ENCODE measurements around the gene NR6A1. TPM values are rescaled to one million over a fixed set of nuclear protein-coding genes. Genes with fewer than 3 reads are reported as not detected.

The NR6A1 gene
- total RNA-seq, 1 donor from 2014 or later: 302 TPM

DNA sequence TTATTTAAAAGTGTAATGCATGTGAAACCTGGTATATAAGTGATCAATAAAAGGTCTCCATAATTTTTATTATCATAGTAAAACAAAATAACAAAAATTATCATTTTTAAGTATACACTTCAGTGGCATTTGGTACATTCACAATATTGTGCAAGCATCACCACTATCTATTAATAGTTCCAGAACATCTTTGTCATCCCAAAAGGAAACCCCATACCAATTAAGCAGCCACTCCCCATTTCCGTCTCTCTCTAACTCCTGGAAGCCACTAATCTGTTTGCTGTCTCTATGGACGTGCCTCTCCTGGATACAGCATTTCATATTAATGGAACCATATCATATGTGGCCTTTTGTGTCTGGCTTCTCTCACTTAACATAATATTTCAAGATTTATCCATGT lies 13.4 kb upstream of the NR6A1 start:
- Histone ChIP-seq H3K27ac (no peak overlapping the region), H3K9me3 (ENCODE audit: low read depth) (no peaks in the 10 kb centered on the region), H3F3A (ENCODE audit: low read depth) (peaks cover under 1% of the 10 kb centered on the region), H4K20me1 (ENCODE audit: low read depth) (no peaks in the 10 kb centered on the region), H3K36me3 (no peaks in the 10 kb centered on the region), H3K4me3 (no peak overlapping the region), H2AFZ (replicated peaks) (no peak overlapping the region), H3K4me1 (peaks cover 8% of the 10 kb centered on the region), H3K79me2 (ENCODE audit: low read depth) (no peaks in the 10 kb centered on the region), H3K9ac (no peak overlapping the region), H3K4me2 (no peak overlapping the region), H3K27me3 (no peaks in the 10 kb centered on the region)
- Mint-ChIP-seq H3K27me3 (ENCODE audit: insufficient read depth, low read depth) (peaks cover 3% of the 10 kb centered on the region), H3K4me1 (peaks cover 6% of the 10 kb centered on the region), H3K36me3 (no peaks in the 10 kb centered on the region), H3K4me3 (no peak overlapping the region), H3K27ac (no peak overlapping the region), H3K9me3 (no peaks in the 10 kb centered on the region)
- TF ChIP-seq EZH2 (IDR thresholded peaks at IDR 0.05): no peak
- no peak for DNase-seq (ENCODE audit: low spot score)

DNA sequence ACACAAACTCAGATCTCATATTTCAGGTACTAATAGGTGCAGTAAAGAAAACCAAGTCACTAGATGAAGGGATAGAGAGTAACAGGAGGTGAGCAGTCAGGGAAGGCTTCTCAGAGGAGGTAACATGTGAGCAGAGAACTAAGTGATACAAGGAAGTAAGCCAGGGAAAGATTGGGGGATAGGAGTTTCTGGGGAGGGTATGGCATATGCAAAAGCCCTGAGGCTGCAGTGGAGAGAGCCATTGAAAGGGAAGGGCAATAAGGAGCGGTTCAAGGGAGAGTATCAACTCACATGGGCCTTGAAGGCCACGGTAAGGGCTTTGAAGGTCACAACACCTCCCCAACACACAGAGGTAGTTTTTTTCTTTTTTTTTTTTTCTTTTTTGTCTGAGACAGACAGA lies 12.7 kb upstream of the NR6A1 start:
- Mint-ChIP-seq H3K4me3 (no peak overlapping the region), H3K36me3 (no peaks in the 10 kb centered on the region), H3K27me3 (ENCODE audit: insufficient read depth, low read depth) (peaks cover 6% of the 10 kb centered on the region), H3K9me3 (no peaks in the 10 kb centered on the region), H3K27ac (no peak overlapping the region), H3K4me1 (peaks cover 13% of the 10 kb centered on the region)
- Histone ChIP-seq H3K4me2 (no peak overlapping the region), H3K36me3 (no peaks in the 10 kb centered on the region), H3K79me2 (ENCODE audit: low read depth) (no peaks in the 10 kb centered on the region), H2AFZ (replicated peaks) (no peak overlapping the region), H3K9ac (no peak overlapping the region), H3K4me1 (peaks cover 15% of the 10 kb centered on the region), H4K20me1 (ENCODE audit: low read depth) (no peaks in the 10 kb centered on the region), H3F3A (ENCODE audit: low read depth) (peaks cover 7% of the 10 kb centered on the region), H3K27ac (no peak overlapping the region), H3K9me3 (ENCODE audit: low read depth) (no peaks in the 10 kb centered on the region), H3K27me3 (no peaks in the 10 kb centered on the region), H3K4me3 (no peak overlapping the region)
- TF ChIP-seq, protein P1, sequence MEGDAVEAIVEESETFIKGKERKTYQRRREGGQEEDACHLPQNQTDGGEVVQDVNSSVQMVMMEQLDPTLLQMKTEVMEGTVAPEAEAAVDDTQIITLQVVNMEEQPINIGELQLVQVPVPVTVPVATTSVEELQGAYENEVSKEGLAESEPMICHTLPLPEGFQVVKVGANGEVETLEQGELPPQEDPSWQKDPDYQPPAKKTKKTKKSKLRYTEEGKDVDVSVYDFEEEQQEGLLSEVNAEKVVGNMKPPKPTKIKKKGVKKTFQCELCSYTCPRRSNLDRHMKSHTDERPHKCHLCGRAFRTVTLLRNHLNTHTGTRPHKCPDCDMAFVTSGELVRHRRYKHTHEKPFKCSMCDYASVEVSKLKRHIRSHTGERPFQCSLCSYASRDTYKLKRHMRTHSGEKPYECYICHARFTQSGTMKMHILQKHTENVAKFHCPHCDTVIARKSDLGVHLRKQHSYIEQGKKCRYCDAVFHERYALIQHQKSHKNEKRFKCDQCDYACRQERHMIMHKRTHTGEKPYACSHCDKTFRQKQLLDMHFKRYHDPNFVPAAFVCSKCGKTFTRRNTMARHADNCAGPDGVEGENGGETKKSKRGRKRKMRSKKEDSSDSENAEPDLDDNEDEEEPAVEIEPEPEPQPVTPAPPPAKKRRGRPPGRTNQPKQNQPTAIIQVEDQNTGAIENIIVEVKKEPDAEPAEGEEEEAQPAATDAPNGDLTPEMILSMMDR (IDR thresholded peaks at IDR 0.05): no peak
- TF ChIP-seq EZH2phosphoT487 (IDR thresholded peaks at IDR 0.05): no peak
- TF ChIP-seq EZH2 (IDR thresholded peaks at IDR 0.05): no peak
- no peak for DNase-seq (ENCODE audit: low spot score)

DNA sequence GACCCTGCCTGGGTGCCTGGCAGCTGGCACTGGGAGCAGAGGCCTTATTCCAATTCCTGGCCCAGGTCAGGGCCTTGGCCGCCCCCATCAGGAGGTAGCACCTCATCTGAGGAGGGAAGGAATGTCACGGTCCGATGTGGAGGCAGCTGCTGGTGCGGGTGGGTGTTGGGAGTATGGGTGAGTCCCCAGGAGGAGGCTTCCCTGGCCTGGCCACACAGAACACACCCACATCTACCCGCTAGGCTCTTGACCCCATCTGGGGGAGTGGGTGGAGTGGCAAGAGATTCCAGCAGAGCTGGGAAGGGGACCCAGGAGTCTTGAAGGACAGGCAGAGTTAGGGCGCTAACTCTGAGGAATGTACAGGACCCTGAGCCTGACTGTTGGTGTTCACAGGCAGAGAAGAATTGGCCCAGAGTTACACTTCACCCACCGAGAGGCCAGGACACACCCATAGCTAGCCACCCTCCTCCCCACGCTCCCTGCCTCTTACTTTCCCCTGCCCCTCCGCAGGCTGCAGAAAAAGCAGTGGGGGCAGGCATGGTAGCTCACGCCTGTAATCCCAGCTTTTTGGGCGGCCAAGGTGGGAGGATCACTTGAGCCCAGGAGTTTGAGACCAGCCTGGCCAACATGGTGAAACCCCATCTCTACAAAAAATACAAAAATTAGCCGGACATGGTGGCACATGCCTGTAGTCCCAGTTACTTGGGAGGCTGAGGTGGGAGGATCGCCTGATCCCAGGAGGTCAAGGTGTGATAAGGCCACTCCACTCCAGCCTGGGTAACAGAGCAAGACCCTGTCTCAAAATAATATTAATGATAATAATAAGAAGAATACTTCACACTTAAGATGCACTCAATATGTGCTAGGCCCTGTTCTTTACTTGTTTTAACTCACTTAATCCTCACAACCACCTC lies 11.8 kb upstream of the NR6A1 start:
- Histone ChIP-seq H3K27ac (no peak overlapping the region), H3F3A (ENCODE audit: low read depth) (peaks cover 9% of the 10 kb centered on the region), H3K4me2 (no peak overlapping the region), H3K27me3 (peaks cover 5% of the 10 kb centered on the region), H2AFZ (replicated peaks) (no peak overlapping the region), H4K20me1 (ENCODE audit: low read depth) (no peaks in the 10 kb centered on the region), H3K4me3 (no peak overlapping the region), H3K36me3 (no peaks in the 10 kb centered on the region), H3K79me2 (ENCODE audit: low read depth) (no peaks in the 10 kb centered on the region), H3K4me1 (peaks cover 17% of the 10 kb centered on the region), H3K9me3 (ENCODE audit: low read depth) (no peaks in the 10 kb centered on the region), H3K9ac (no peak overlapping the region)
- H3K27me3 Mint-ChIP-seq (ENCODE audit: insufficient read depth, low read depth): peaks cover 10% of the 10 kb centered on the region
- no peak for DNase-seq (ENCODE audit: low spot score)
- peaks cover 16% of the 10 kb centered on the region for H3K4me1 Mint-ChIP-seq
- no peaks in the 10 kb centered on the region for H3K36me3 Mint-ChIP-seq
- no peak overlapping the region for H3K27ac Mint-ChIP-seq
- TF ChIP-seq EZH2phosphoT487 (IDR thresholded peaks at IDR 0.05) (no peak), EZH2 (IDR thresholded peaks at IDR 0.05) (no peak)
- TF ChIP-seq, protein P1 (IDR thresholded peaks at IDR 0.05): no peak
- H3K4me3 Mint-ChIP-seq: no peak overlapping the region
- no peaks in the 10 kb centered on the region for H3K9me3 Mint-ChIP-seq

Measured in neural progenitor cell (in vitro differentiated cells).